AG10803 (cell line): ENCODE measurements around the gene IL21R.
A peak's percentile ranks its signal among the peaks of the same experiment; 100 is the strongest.
"Not testable (repeated sequence)": the region's sequence is repeated elsewhere in the genome, so short reads cannot be mapped to it uniquely, and the experiment has no call there.

Source experiments
- DNase-seq: peaks from one replicate; pipeline ENCODE4 v3.0.0; 2010; ENCODE audit warnings: low read depth
- H3K4me3 ChIP-seq: 2 replicates; pipeline ENCODE4 v1.5.1; 2011; ENCODE audit warnings: mild to moderate bottlenecking, low read length, control low read depth
- CTCF ChIP-seq: conservative IDR thresholded peaks from 2 replicates; pipeline ENCODE4 v1.5.1; 2011; ENCODE audit warnings: mild to moderate bottlenecking, low read length, control low read depth, inconsistent platforms

The IL21R gene

GRCh38 chr16:27429330-27429871 is 27.4 kb downstream of the IL21R start:
- H3K4me3 ChIP-seq: no peak overlapping the region
- DNase-seq: no peak
- TF ChIP-seq CTCF: no peak

- no peak overlapping the region for H3K4me3 ChIP-seq
- no peak for TF ChIP-seq CTCF
- DNase-seq: no peak
These were observed 28.0 kb downstream of the IL21R start for GRCh38 chr16:27429981-27430441.

GRCh38 chr16:27430512-27430911 is 28.5 kb downstream of the IL21R start:
- H3K4me3 ChIP-seq: no peak overlapping the region
- no peak for DNase-seq
- no peak for TF ChIP-seq CTCF

- no peak for TF ChIP-seq CTCF
- no peak overlapping the region for H3K4me3 ChIP-seq
- peak; percentile 32 for DNase-seq
These were observed 29.0 kb downstream of the IL21R start for GRCh38 chr16:27430923-27431484.

- no peak overlapping the region for H3K4me3 ChIP-seq
- no peak for TF ChIP-seq CTCF
- DNase-seq: peak; percentile 37
These were observed 30.0 kb downstream of the IL21R start for GRCh38 chr16:27431773-27432532.

GRCh38 chr16:27432558-27432957 is 30.6 kb downstream of the IL21R start:
- no peak for TF ChIP-seq CTCF
- peak; percentile 74 for DNase-seq
- no peak overlapping the region for H3K4me3 ChIP-seq

GRCh38 chr16:27433191-27433590 is 31.2 kb downstream of the IL21R start:
- not testable (repeated sequence) for H3K4me3 ChIP-seq, DNase-seq
